HEK293 (cell line): Measurements from ENCODE around the gene TMC5.

Source experiments
- BCL11A ChIP-seq: fragments of 450-650 bp; formaldehyde crosslinking; IDR thresholded peaks from 2 replicates; pipeline ENCODE4 v1.5.1; 2016; ENCODE audit warnings: low read depth, missing biosample characterization, missing genetic modification characterization
- BCL6B ChIP-seq: fragments of 450-650 bp; formaldehyde crosslinking; IDR thresholded peaks from 2 replicates; pipeline ENCODE4 v1.5.1; 2017; ENCODE audit warnings: missing biosample characterization, missing genetic modification characterization
- HOXC10 ChIP-seq: sonication (generic); formaldehyde crosslinking; IDR thresholded peaks from 2 replicates; pipeline ENCODE4 v1.8.1; 2023; ENCODE audit warnings: mild to moderate bottlenecking, missing genetic modification reagents
- KLF10 ChIP-seq: fragments of 450-650 bp; IDR thresholded peaks from 2 replicates; pipeline ENCODE4 v1.5.1; 2018; ENCODE audit warnings: missing biosample characterization, mild to moderate bottlenecking, missing genetic modification characterization
- KLF17 ChIP-seq: fragments of 450-650 bp; formaldehyde crosslinking; IDR thresholded peaks from 2 replicates; pipeline ENCODE4 v1.5.1; 2016; ENCODE audit warnings: missing biosample characterization, missing genetic modification characterization
- KLF9 ChIP-seq: fragments of 450-650 bp; formaldehyde crosslinking; IDR thresholded peaks from 2 replicates; pipeline ENCODE4 v1.5.1; 2016; ENCODE audit warnings: missing biosample characterization, missing genetic modification characterization, low read depth
- OSR2 ChIP-seq: fragments of 450-650 bp; formaldehyde crosslinking; IDR thresholded peaks from 2 replicates; pipeline ENCODE4 v1.5.1; 2016; ENCODE audit warnings: missing biosample characterization, missing genetic modification characterization
- PRDM10 ChIP-seq: fragments of 450-650 bp; formaldehyde crosslinking; IDR thresholded peaks from 2 replicates; pipeline ENCODE4 v1.5.1; 2016; ENCODE audit warnings: missing biosample characterization, missing genetic modification characterization
- PRDM2 ChIP-seq: fragments of 450-650 bp; formaldehyde crosslinking; IDR thresholded peaks from 2 replicates; pipeline ENCODE4 v1.5.1; 2016; ENCODE audit warnings: missing biosample characterization, missing genetic modification characterization, borderline replicate concordance
- REST ChIP-seq: fragments of 450-650 bp; formaldehyde crosslinking; IDR thresholded peaks from 2 replicates; pipeline ENCODE4 v1.5.1; 2016; ENCODE audit warnings: missing biosample characterization, missing genetic modification characterization
- SP7 ChIP-seq: fragments of 450-650 bp; formaldehyde crosslinking; IDR thresholded peaks from 2 replicates; pipeline ENCODE4 v1.5.1; 2016; ENCODE audit warnings: missing biosample characterization, missing genetic modification characterization
- ZBTB44 ChIP-seq: fragments of 450-650 bp; IDR thresholded peaks from 2 replicates; pipeline ENCODE4 v1.5.1; 2018; ENCODE audit warnings: missing biosample characterization, mild to moderate bottlenecking, missing genetic modification characterization
- ZNF146 ChIP-seq: fragments of 450-650 bp; formaldehyde crosslinking; IDR thresholded peaks from 2 replicates; pipeline ENCODE4 v1.5.1; 2016; ENCODE audit warnings: missing biosample characterization, missing genetic modification characterization
- ZNF19 ChIP-seq: fragments of 450-650 bp; formaldehyde crosslinking; IDR thresholded peaks from 2 replicates; pipeline ENCODE4; 2016; ENCODE audit warnings: missing biosample characterization, missing genetic modification characterization, low read depth
- ZNF26 ChIP-seq: fragments of 450-650 bp; formaldehyde crosslinking; IDR thresholded peaks from 2 replicates; pipeline ENCODE4 v1.5.1; 2016; ENCODE audit warnings: missing biosample characterization, missing genetic modification characterization
- ZNF354C ChIP-seq: fragments of 450-650 bp; formaldehyde crosslinking; IDR thresholded peaks from 2 replicates; pipeline ENCODE4 v1.5.1; 2016; ENCODE audit warnings: missing biosample characterization, missing genetic modification characterization, low read depth, borderline replicate concordance
- ZNF416 ChIP-seq: fragments of 450-650 bp; formaldehyde crosslinking; IDR thresholded peaks from 2 replicates; pipeline ENCODE4 v1.5.1; 2016; ENCODE audit warnings: missing biosample characterization, missing genetic modification characterization
- ZNF473 ChIP-seq: fragments of 450-650 bp; formaldehyde crosslinking; IDR thresholded peaks from 2 replicates; pipeline ENCODE4 v1.5.1; 2017; ENCODE audit warnings: missing biosample characterization, missing genetic modification characterization
- ZNF48 ChIP-seq: fragments of 450-650 bp; formaldehyde crosslinking; IDR thresholded peaks from 2 replicates; pipeline ENCODE4 v1.5.1; 2016; ENCODE audit warnings: missing biosample characterization, missing genetic modification characterization

The TMC5 gene

GRCh38 chr16:19521471-19522396 lies 104.1 kb downstream of the TMC5 start, which contains the start of gene GDE1 (continued):
- TF ChIP-seq PRDM2 (tag by site-specific recombination) (no peak), OSR2 (tag by site-specific recombination) (peak; percentile 84), KLF17 (tag by site-specific recombination) (no peak), ZNF354C (tag by site-specific recombination) (no peak), SP7 (tag by site-specific recombination) (peak; percentile 47), ZNF473 (tag by site-specific recombination) (no peak), KLF10 (tag by site-specific recombination) (peak; percentile 49; the same call in 1 of the 2 replicates), BCL11A (tag by site-specific recombination) (no peak), ZBTB44 (tag by site-specific recombination) (no peak), ZNF26 (tag by site-specific recombination) (no peak), REST (0 out of 2 replicates have a peak, but pooled peaks have one; percentile 11), PRDM10 (tag by site-specific recombination) (peak; percentile 77), ZNF48 (tag by site-specific recombination) (no peak), BCL6B (tag by site-specific recombination) (no peak), ZNF146 (no peak), HOXC10 (CRISPR knock-in tag) (no peak), ZNF19 (tag by site-specific recombination) (no peak), KLF9 (tag by site-specific recombination) (peak; percentile 74), ZNF416 (tag by site-specific recombination) (no peak)
